Activated CD4-positive, alpha-beta T cell treated with anti-CD3 and anti-CD28 coated beads, Interleukin-2, amount 50 U/mL, for 4 hours (primary cell): ENCODE measurements around the gene GIT2.

Experiments used
- DNase-seq, 2 experiments: peaks; one replicate each; pipeline ENCODE4 v3.0.0-alpha.2; 2020

The GIT2 gene

GRCh38 chr12:109881752-109882151 lies 114.4 kb downstream of the GIT2 start:
- no peak for DNase-seq

GRCh38 chr12:109880938-109881337 lies 115.2 kb downstream of the GIT2 start:
- DNase-seq: no peak

- peak; percentile 79 to 83 for DNase-seq
Measured at GRCh38 chr12:109880043-109880931, 115.9 kb downstream of the GIT2 start, which contains the start of gene GLTP. GLTP (minus strand) TSS chr12:109880541; CDS start chr12:109880374, 167 bp downstream.
